Measurements from ENCODE around the gene INO80B. TPM values are rescaled to one million over a fixed set of nuclear protein-coding genes. Genes with fewer than 3 reads are reported as not detected.

INO80B gene
- total and polyA plus RNA-seq, 4 experiments from 2014 or later = 4.6 to 82.8 (median 42.0) TPM

GRCh38 chr2:74425523-74425922, 29.4 kb upstream of the INO80B start:
- ChIA-PET CTCF (ENCODE audit: partially characterized antibody) (interaction anchor here (1.0 kb wide), 1 partner anchor 19 kb away, joined by 3 read pairs; no protein-coding TSS in a partner anchor), POLR2A (ENCODE audit: partially characterized antibody) (interaction anchor here (0.5 kb wide), 1 partner anchor 25 kb away, joined by 3 read pairs; no protein-coding TSS in a partner anchor)
- H3K27me3 ChIP-seq (ENCODE audit: insufficient read depth, low read length) = no peaks in the 10 kb centered on the region
- Mint-ChIP-seq H3K4me3 (no peak overlapping the region), H3K27me3 (no peaks in the 10 kb centered on the region), H3K36me3 (peaks cover 9 to 16% of the 10 kb centered on the region in 2 donors), H3K9me3 (peaks cover 0 to 1% (median 0%) of the 10 kb centered on the region in 8 donors), H3K27ac (peak overlapping the region in 3 of 7 donors; percentile 47 to 61 (median 60)), H3K4me1 (peaks cover 7 to 22% (median 15%) of the 10 kb centered on the region in 4 donors)
- no peak overlapping the region for H3K4me3 ChIP-seq (ENCODE audit: low read length in 2 of 2)
- no peak for DNase-seq
- H3K9me3 ChIP-seq (ENCODE audit: control insufficient read depth in 1 of 2, low read length in 2 of 2) = no peaks in the 10 kb centered on the region
- H3K4me1 ChIP-seq (ENCODE audit: insufficient read depth, low read length) = peaks cover 11% of the 10 kb centered on the region
- H3K36me3 ChIP-seq (ENCODE audit: insufficient read depth, low read length) = no peaks in the 10 kb centered on the region
- no peak overlapping the region for H3K27ac ChIP-seq (ENCODE audit: low read depth, low read length)
- intact Hi-C loops (cut with micrococcal nuclease) = no loop called here

- Mint-ChIP-seq H3K27me3 (no peaks in the 10 kb centered on the region), H3K4me1 (peaks cover 4 to 17% (median 11%) of the 10 kb centered on the region in 4 donors), H3K27ac (no peak overlapping the region), H3K4me3 (no peak overlapping the region), H3K9me3 (peaks cover 0 to 1% (median 0%) of the 10 kb centered on the region in 8 donors), H3K36me3 (peaks cover 9 to 16% of the 10 kb centered on the region in 2 donors)
- CTCF ChIA-PET (ENCODE audit: partially characterized antibody) = no interaction called here
- DNase-seq = no peak
- POLR2A ChIA-PET (ENCODE audit: partially characterized antibody) = interaction anchor here (1.0 kb wide), 1 partner anchor 28 kb away, joined by 3 read pairs; the partner anchor contains the start of gene INO80B
- Histone ChIP-seq H3K4me3 (ENCODE audit: low read length in 2 of 2) (no peak overlapping the region), H3K27ac (ENCODE audit: low read depth, low read length) (no peak overlapping the region), H3K36me3 (ENCODE audit: insufficient read depth, low read length) (no peaks in the 10 kb centered on the region), H3K4me1 (ENCODE audit: insufficient read depth, low read length) (peaks cover 4% of the 10 kb centered on the region), H3K27me3 (ENCODE audit: insufficient read depth, low read length) (no peaks in the 10 kb centered on the region), H3K9me3 (ENCODE audit: control insufficient read depth in 1 of 2, low read length in 2 of 2) (no peaks in the 10 kb centered on the region)
- intact Hi-C loops (cut with micrococcal nuclease) = no loop called here
Observed at GRCh38 chr2:74426181-74426758, 28.6 kb upstream of the INO80B start.

- no peak overlapping the region for H3K4me3 ChIP-seq (ENCODE audit: low read length in 2 of 2)
- peak overlapping the region in 3 of 7 donors; percentile 5 to 80 (median 72) for H3K27ac Mint-ChIP-seq
Observed at GRCh38 chr2:74427551-74427950, 27.3 kb upstream of the INO80B start.

GRCh38 chr2:74428675-74429074, 26.2 kb upstream of the INO80B start:
- Histone ChIP-seq H3K27ac (ENCODE audit: low read depth, low read length) (no peak overlapping the region), H3K4me1 (ENCODE audit: insufficient read depth, low read length) (no peaks in the 10 kb centered on the region), H3K27me3 (ENCODE audit: insufficient read depth, low read length) (no peaks in the 10 kb centered on the region), H3K36me3 (ENCODE audit: insufficient read depth, low read length) (no peaks in the 10 kb centered on the region), H3K9me3 (ENCODE audit: control insufficient read depth in 1 of 2, low read length in 2 of 2) (no peaks in the 10 kb centered on the region), H3K4me3 (ENCODE audit: low read length in 2 of 2) (no peak overlapping the region)
- H3K4me1 Mint-ChIP-seq = no peaks in the 10 kb centered on the region
- ChIA-PET POLR2A (ENCODE audit: partially characterized antibody) (interaction anchor here (1.4 to 1.6 kb wide), 2 partner anchors 38 to 44 kb away, joined by 3 read pairs; partner anchors contain the start of gene MRPL53), CTCF (ENCODE audit: partially characterized antibody) (no interaction called here)
- H3K4me3 Mint-ChIP-seq = no peak overlapping the region
- intact Hi-C loops (cut with micrococcal nuclease) = no loop called here
- no peaks in the 10 kb centered on the region for H3K27me3 Mint-ChIP-seq
- no peak for DNase-seq
- peaks cover 0 to 1% (median 0%) of the 10 kb centered on the region in 8 donors for H3K9me3 Mint-ChIP-seq
- H3K36me3 Mint-ChIP-seq = peaks cover 9 to 13% of the 10 kb centered on the region in 2 donors
- H3K27ac Mint-ChIP-seq = peak overlapping the region in 1 of 7 donors; percentile 56

More at GRCh38 chr2:74427551-74427950, 27.3 kb upstream of the INO80B start:
- no peaks in the 10 kb centered on the region for H3K4me1 ChIP-seq (ENCODE audit: insufficient read depth, low read length)
- ChIA-PET CTCF (ENCODE audit: partially characterized antibody) (no interaction called here), POLR2A (ENCODE audit: partially characterized antibody) (interaction anchor here (1.4 kb wide), 1 partner anchor 45 kb away, joined by 3 read pairs; the partner anchor contains the start of gene MRPL53)
- H3K27me3 ChIP-seq (ENCODE audit: insufficient read depth, low read length) = no peaks in the 10 kb centered on the region
- peaks cover 9 to 13% of the 10 kb centered on the region in 2 donors for H3K36me3 Mint-ChIP-seq
- no peaks in the 10 kb centered on the region for H3K36me3 ChIP-seq (ENCODE audit: insufficient read depth, low read length)
- H3K4me1 Mint-ChIP-seq = peaks cover 4 to 6% (median 5%) of the 10 kb centered on the region in 4 donors
- H3K27me3 Mint-ChIP-seq = no peaks in the 10 kb centered on the region
- H3K9me3 ChIP-seq (ENCODE audit: control insufficient read depth in 1 of 2, low read length in 2 of 2) = no peaks in the 10 kb centered on the region
- intact Hi-C loops (cut with micrococcal nuclease) = no loop called here
- H3K9me3 Mint-ChIP-seq = peaks cover 0 to 1% (median 0%) of the 10 kb centered on the region in 8 donors
- no peak overlapping the region for H3K4me3 Mint-ChIP-seq
- DNase-seq = no peak
- no peak overlapping the region for H3K27ac ChIP-seq (ENCODE audit: low read depth, low read length)

- H3K27ac Mint-ChIP-seq = peak overlapping the region in 1 of 7 donors; percentile 68
- H3K4me3 Mint-ChIP-seq = no peak overlapping the region
- no peak overlapping the region for H3K4me3 ChIP-seq (ENCODE audit: low read length in 2 of 2)
- intact Hi-C loops (cut with micrococcal nuclease) = no loop called here
- no peaks in the 10 kb centered on the region for H3K27me3 ChIP-seq (ENCODE audit: insufficient read depth, low read length)
- H3K36me3 ChIP-seq (ENCODE audit: insufficient read depth, low read length) = no peaks in the 10 kb centered on the region
- CTCF ChIA-PET (ENCODE audit: partially characterized antibody) = no interaction called here
- H3K27me3 Mint-ChIP-seq = no peaks in the 10 kb centered on the region
- POLR2A ChIA-PET (ENCODE audit: partially characterized antibody) = interaction anchor here (1.6 kb wide), 1 partner anchor 39 kb away, joined by 3 read pairs; no protein-coding TSS in a partner anchor
- H3K36me3 Mint-ChIP-seq = peaks cover 8 to 13% of the 10 kb centered on the region in 2 donors
- no peak overlapping the region for H3K27ac ChIP-seq (ENCODE audit: low read depth, low read length)
- peaks cover 0 to 1% (median 0%) of the 10 kb centered on the region in 8 donors for H3K9me3 Mint-ChIP-seq
- H3K4me1 ChIP-seq (ENCODE audit: insufficient read depth, low read length) = no peaks in the 10 kb centered on the region
- H3K4me1 Mint-ChIP-seq = no peaks in the 10 kb centered on the region
- DNase-seq = no peak
- H3K9me3 ChIP-seq (ENCODE audit: control insufficient read depth in 1 of 2, low read length in 2 of 2) = no peaks in the 10 kb centered on the region
Observed at GRCh38 chr2:74429487-74430451, 25.1 kb upstream of the INO80B start.

- intact Hi-C loops (cut with micrococcal nuclease) = no loop called here
- H3K27ac Mint-ChIP-seq = peak overlapping the region in 1 of 7 donors; percentile 68
- no peak for DNase-seq
- no peaks in the 10 kb centered on the region for H3K4me1 Mint-ChIP-seq
- H3K9me3 Mint-ChIP-seq = peaks cover 0 to 1% (median 0%) of the 10 kb centered on the region in 8 donors
- ChIA-PET POLR2A (ENCODE audit: partially characterized antibody) (interaction anchor here (1.6 kb wide), 1 partner anchor 40 kb away, joined by 3 read pairs; no protein-coding TSS in a partner anchor), CTCF (ENCODE audit: partially characterized antibody) (no interaction called here)
- no peak overlapping the region for H3K4me3 Mint-ChIP-seq
- Histone ChIP-seq H3K4me3 (ENCODE audit: low read length in 2 of 2) (no peak overlapping the region), H3K9me3 (ENCODE audit: control insufficient read depth in 1 of 2, low read length in 2 of 2) (no peaks in the 10 kb centered on the region), H3K36me3 (ENCODE audit: insufficient read depth, low read length) (no peaks in the 10 kb centered on the region), H3K4me1 (ENCODE audit: insufficient read depth, low read length) (no peaks in the 10 kb centered on the region), H3K27me3 (ENCODE audit: insufficient read depth, low read length) (no peaks in the 10 kb centered on the region), H3K27ac (ENCODE audit: low read depth, low read length) (no peak overlapping the region)
- H3K27me3 Mint-ChIP-seq = no peaks in the 10 kb centered on the region
- H3K36me3 Mint-ChIP-seq = peaks cover 4 to 6% of the 10 kb centered on the region in 2 donors
Observed at GRCh38 chr2:74430502-74430901, 24.4 kb upstream of the INO80B start.
